HG03159 (cell line): ENCODE results near the gene SYT1.
"Not testable (repeated sequence)": the region's sequence is repeated elsewhere in the genome, so short reads cannot be mapped to it uniquely, and the experiment has no call there.

Source experiments
- ATAC-seq: cut with Tn5 transposase; IDR thresholded peaks from one replicate; pipeline ENCODE4 v1.9.1; 2021; ENCODE audit warnings: mild to moderate bottlenecking, moderate library complexity; ENCODE audit not compliant: unreplicated experiment

Gene SYT1

DNA sequence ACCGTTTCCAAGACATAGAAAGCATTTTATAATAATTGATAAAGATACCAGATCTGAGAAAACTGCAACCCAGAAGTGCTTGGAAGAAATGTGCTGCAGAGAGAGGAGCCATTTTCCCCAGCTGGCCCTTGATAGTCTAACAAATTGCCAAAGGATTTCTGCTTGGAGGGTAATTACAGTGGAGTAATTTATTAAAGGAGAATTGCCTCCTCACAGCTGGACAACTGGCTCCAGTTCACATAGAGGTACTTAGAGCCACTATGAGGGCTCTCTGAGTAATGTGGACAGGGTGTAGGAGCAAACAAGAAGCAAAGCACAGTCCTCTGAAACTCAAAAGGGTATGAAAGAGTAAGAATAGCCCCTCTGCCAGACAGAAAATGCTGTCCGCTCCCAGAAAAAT is 335.6 kb downstream of the SYT1 start:
- ATAC-seq, result no peak

DNA sequence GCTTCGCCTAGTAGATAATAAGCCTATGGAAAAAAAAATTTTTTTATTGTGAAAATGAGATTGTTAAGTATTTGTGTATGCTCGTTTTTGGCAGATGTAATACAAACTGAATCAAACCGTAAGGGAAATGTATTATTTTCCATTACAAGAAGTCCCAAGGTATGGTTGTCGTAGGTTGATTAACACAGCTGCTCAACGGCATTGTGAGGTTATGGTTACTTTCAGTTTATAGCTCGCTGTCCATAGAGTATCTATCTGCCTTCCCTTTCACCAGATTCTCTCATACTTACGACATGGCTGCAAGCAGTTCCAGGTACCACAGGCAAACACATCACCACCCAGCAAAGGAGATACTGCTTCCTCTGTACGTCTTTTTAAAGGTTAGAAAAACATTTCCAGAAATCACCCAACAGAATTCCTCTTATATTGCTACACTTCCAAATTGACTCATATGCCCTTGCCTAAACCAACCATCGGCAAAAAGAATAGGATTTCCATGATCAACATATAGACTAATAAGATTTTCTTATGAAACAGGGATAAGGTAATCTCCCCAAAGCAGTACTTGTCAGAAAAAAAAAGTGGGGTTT is 338.6 kb downstream of the SYT1 start:
- ATAC-seq, result no peak

DNA sequence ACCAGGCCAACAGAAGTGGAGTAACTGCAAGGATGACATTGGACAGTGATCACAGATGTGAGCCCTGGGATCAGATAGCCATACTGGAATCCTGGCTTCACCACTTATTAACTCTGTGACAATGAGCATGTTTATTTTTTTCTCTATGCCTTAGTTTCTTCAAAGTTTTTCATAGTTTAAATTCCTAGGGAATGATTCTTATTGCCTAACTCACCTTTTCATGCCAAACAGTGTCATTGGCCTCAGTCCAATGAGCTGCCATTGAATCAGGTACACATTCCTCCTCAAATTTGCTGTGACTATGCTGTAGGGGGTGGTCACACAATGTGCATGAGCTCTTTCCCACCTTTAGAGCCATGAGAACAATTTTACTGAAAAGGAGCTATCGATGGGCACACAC is 342.3 kb downstream of the SYT1 start:
- ATAC-seq, result no peak

DNA sequence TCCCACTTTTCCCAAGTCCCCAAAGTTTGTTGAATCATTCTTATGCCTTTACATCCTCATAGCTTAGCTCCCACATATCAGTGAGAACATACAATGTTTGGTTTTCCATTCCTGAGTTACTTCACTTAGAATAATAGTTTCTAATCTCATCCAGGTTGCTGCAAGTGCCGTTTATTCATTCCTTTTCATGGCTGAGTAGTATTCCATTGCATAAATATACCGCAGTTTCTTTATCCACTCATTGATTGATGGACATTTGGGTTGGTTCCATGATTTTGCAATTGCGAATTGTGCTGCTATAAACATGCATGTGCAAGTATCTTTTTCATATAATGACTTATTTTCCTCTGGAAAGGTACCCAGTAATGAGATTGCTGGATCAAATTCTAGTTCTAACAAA is 345.8 kb downstream of the SYT1 start:
- not testable (repeated sequence) for ATAC-seq

DNA sequence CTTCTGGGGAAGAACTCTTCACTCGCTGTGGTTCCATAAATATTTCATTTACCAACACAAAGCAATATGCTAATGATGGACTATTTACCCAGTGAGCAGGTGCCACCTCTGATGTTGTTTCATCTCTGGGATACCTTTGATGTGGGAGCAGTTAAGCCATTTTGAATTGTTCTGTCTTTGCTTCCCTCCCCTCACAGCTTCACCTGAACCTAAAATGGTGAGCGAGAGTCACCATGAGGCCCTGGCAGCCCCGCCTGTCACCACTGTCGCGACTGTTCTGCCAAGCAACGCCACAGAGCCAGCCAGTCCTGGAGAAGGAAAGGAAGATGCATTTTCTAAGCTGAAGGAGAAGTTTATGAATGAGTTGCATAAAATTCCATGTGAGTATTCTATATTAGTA is 352.7 kb downstream of the SYT1 start:
- no peak for ATAC-seq

DNA sequence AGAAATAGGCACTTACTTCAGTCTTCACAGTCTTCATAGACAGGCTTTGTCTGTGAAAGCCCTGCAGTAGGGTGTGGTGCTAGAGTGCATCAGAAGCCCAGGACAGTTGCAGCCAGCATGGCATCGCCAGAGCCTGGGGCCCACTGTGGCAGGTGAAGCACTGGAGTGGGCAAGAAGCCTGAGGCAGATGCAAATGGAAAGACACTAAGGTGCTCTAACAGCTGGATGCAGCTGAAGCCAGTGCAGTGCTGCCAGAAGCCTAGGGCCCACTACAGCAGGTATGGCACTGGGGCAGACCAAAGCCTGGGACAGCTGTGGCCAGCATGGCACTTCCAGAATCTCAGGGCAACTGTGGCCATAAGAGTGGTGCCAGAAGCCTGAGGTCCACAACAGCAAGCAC is 358.6 kb downstream of the SYT1 start:
- ATAC-seq, result no peak

DNA sequence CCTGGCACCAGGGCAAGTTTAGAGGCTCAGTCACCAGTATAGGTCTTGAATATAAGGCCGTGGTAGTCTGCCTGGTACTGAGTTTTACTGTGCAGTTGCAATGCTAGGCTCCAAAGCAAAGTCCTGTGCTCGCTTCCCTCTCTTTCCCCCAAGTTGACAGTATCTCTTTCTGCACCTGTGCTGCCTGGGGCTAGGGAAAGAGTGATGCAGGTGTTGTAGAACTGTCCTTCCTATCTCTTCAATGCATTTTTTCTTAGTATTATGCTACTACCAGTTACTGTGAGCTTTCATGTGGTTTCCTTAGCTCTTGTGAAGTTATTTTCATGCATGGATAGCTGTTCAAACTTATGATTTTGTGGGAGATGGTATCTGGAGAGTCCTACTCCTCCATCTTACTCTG is 359.2 kb downstream of the SYT1 start:
- no peak for ATAC-seq

DNA sequence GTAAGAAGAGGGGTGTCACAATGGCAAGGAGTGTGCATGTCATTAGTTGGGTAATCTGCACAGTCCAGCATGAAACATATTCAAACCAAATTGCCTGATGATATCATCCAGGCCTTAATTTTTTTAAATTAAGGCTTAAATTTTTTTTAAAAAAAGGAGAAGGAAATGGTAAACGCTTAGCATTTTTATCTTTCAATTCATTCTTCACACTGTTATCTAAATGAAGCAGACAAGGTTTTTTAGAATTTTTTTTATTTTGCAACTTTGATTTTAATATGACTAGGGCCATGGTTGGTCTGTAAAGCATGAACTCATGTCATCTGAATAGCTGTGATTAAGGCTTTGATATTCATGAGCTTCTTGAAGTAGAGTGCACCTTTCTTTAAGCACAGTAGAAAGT is 362.5 kb downstream of the SYT1 start:
- no peak for ATAC-seq

DNA sequence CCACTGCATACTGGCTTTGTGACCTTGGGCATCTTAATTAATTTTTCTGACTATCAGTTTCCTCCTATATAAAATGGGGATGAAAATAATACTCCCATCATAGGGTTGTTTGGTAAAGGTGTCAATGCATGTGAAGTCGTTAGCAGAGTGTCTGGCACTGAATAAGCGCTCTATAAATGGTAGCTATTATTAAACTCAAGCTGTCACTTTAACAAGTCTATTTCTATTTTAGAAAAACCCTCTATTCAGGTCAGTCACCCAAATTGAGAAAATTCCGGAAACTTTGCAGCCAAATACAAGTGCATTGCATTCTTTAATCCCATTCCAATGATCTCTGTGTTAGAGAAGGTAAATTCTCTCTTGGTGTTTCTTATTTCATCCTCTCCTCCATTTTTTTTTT is 363.1 kb downstream of the SYT1 start:
- ATAC-seq, result no peak

DNA sequence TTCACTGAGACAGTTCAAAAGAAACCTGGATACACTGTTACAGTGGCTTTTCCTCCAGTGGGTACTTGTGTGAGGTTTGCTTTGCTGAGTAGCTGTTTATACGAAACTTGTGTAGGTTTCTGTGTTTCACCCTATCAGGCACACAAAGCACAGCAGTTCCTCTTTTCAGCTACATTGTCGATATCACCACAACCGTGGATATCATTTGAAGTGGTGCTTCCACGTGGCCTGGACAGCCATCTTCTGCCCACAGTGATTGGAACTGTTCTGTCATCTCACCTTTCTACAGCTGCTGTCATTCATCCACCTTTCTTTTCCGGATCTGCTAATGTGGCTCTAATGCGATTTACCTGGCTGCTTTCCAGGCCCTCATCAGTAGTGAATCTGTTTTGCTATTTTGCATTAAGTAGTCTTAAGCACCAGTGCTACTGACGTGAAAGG is 368.8 kb downstream of the SYT1 start:
- peak; percentile 85 for ATAC-seq

DNA sequence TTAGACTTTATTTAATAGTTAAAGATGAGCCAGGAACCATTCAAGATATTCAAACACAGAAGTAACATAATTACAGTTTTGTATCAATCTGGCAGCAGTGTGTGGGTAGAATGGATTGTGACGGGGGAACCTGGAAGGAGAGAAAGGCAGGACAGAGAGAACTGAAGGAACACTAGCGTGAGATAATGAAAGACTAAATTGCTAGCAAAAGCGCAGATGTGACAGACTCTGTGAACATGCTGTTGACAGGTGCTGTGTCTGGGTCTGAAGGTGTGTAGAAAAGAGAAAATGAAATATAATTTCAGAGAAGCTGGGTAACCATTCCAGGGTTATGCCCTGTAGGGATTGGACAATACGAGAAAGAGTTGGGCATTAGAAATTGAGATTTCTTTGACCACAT is 372.3 kb downstream of the SYT1 start:
- no peak for ATAC-seq

DNA sequence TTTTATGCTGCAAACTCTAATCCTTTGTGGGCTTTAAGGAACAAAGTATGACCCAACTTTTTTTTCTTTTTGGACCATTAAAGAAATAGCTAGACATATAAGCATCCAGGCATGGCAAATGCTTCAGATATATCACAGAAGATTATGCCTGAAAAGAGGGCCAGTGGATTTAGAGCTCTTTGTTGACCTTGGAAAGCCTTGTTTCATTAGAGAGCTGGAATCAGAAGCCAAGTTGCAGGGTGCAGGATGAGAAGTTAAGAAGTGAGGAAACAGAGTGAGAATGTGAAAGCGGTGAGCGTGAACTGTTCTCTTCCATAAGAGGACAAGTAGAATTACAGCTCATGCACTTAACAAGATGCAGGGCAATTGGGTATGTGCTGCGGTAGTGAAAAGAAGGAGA is 373.7 kb downstream of the SYT1 start:
- no peak for ATAC-seq

DNA sequence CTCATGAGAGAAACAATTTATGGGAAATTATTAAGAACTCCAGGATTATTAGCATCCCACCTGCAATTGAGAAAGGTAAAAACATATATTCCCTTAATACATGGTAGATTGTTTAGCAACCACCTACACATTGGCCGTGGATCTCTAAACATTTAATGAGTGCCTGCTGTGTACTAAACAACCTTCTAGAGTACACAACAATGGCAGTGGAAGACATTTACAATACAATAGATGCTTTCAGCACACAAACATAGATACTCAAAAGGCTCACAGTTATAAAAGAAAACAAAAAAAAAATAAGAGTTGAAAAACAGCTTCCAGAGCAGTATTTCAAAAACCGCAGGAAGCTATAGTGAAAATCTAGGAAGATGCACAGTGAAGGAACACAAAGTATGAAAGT is 382.9 kb downstream of the SYT1 start:
- ATAC-seq, result no peak

DNA sequence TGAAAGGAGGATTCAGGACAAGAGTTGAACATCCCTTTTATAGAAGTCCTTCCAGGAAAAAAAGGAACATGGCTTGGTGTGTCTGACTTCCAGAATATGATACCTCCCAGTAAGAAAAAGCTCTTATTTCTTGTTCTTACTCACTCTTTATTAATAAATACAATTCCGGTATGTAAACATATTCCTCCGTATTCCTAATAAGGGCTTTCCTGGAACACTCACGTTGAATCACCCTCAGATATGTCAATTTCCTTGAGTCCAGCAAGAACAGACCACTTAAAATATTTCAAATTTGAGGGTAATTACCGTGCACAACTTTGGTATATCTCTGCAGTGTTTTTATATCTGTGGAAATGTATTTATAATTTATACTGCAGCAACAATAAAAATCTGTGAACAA is 385.6 kb downstream of the SYT1 start:
- ATAC-seq, result no peak

DNA sequence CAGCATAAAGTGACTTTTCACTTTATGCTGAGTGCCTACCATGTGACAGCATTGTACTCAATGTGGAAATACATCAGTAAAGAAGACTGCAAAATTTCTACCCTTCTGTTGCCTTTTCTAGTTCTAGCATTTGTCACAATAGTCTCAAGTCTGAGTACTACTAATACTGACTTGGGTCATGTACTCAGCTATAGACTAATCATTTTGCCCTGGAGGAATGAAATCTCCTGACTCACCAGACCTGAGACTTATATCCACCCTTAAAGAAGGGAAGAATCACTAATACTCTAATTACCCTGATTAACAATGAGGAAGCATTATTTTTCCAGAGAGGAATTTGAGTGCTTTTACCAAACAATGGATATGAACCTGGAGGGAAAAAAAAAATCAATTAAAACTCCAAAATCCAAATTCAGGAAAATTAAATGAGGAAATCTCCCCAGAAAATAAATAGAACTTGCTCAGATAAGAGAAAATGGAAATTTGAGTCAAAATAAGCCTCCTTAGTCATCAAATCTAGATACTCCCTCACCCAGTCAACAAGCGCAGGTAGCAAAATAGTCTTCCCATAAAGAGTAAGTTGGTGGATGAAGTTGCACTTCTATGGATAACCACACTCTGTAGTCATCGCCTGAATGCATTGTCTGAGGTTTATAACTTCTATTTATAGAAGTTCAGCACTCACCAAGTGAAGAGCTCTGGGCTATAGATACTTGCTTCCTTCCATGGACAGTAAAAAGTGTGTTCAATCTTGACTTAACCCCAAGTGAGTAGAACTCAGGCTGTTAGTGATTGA is 386.6 kb downstream of the SYT1 start:
- ATAC-seq, result no peak

DNA sequence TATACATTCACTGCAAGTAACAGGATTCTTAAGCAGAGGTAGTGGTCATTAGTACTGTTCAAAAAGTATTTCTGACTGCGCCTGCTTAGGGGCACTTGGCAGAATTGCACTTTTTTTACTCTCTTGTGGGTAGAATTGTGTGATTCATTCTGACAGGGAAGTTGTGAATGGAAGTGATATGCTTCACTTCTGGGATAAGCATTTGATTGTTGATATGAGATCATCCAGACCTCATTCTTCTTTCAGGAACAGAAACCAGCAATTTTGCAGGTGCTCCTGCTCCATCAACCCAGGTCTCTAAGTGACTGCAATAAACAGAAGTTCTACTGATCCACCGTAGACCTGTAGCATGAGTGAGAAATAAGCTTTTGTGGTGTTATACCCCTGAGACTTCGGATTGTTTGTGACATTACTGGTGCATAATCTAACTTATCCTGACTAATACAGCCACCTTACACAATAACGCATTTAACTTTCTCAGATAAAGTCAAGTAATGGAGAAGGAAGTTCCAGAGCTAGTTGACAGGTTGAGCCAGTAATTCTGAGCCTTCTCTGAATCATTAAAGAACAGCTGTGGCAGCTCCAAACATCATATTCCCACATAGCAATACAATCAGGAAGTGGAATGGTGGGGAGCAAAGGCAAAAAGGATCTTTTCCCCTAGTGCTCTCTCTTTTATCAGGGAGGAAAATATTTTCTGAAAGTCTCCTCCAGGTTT is 387.9 kb downstream of the SYT1 start:
- ATAC-seq, result no peak

DNA sequence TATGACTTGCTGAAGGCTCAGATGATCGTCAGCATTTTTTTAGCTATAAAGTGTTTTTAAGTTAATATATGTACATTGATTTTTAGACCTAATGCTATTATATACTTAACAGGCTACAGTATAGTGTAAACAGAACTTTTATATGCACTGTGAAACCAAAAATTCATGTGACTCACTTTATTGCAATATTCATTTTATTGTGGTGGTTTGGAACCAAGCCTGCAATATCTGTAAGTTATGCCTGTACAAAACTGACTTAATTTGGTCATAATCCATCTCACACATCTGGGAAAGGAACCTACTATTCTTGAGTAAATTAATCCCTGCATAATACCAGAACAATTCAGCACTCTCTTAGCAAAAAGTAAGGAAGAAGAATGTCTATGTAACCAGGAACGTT is 390.7 kb downstream of the SYT1 start:
- no peak for ATAC-seq

DNA sequence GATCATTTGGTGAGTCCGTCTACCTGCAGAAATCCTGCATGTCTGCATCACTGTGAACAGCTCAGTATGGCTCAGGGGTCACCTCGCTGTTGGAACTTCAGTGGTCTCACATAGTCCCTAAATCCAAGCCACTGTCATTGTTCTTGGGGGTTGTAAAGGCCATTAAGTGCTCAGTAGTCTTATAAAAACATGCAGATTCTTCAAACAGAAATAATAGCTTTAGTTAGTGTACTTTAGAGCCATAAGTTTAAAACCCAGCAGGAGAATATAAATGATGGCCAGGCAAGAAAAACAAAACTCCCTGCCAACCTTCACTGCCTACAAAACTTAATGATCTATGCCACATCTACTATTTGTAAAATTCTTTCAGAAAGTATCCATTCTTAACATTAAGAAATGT is 396.3 kb downstream of the SYT1 start:
- ATAC-seq, result no peak

DNA sequence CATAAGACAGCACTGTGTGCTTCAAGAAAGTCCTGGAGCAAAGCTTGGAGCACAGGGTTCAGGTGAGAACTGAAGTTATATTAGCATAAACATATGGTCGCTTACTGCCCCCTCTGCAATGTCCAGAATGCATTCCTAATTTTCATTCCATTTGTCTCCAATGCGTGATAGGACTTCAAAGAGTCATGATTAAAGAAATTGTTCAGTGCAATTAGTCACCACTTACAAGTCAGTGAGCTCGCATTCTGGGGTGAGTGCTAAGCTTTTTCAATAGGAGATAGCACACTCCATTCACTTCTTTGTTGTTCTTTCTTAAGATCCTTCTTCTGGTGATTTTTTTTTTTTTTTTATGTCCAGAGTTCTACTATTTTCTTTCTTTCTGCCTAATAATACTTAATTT is 398.4 kb downstream of the SYT1 start:
- ATAC-seq, result no peak

DNA sequence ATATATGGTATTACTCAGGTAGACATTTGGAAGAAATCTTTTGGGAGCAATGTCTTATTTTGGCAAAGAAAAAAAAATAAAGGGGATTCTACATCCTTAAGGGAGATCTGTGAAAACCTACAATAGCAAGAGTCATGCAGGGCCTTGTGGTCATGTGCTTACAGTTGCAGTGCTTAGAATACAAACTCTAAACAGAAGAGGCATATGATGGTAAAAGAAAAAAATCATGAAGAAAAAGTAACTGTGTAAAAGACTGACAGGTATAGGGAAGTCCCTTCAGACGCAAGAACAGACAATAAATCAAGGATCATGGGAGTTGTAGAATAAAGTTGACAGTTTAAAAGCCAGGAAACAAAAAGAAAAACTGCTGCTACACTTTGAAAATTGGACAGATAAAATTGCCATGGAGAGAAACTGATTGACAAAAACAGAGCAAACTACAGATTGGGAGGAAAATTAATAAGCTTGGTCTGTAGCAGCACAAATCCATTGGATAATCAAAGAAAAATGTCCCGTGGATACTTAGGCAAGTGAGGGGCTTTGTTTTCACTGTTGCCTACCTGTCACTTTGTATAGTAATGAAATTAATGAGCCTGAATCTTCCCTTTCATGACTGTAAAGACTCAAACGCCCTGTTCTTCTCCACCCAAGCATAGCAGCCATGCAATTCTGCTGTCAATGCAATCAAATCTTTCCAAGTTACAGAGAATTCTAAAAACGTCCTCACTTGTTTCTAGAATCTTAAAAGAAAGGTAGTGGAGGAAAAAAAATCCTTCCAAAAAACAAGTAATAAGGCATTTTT is 402.0 kb downstream of the SYT1 start:
- no peak for ATAC-seq

DNA sequence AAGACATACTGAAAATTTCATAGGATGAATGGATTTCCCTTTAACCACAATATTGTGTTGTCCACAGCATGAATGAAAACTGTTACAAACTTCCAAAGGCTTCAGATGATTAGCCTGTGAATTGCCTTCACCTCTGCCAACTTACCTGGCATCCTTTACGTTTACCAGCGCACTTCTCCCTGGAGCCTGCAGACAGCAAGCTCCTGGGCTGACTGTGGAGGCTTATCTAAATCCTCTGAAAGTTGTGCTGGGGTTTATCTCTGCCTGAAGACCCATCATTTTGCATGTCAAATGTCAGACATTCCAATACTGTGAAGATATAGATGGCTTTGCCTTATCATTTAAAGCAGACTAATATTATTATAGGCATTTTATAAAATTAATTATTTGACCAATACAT is 403.0 kb downstream of the SYT1 start:
- no peak for ATAC-seq
